HepG2 (cell line): ENCODE results near the gene ZPR1. TPM values are rescaled to one million over a fixed set of nuclear protein-coding genes. Genes with fewer than 3 reads are reported as not detected.
A peak's percentile ranks its signal among the peaks of the same experiment; 100 is the strongest.

Source experiments
- AKNA ChIP-seq: sonication (generic); formaldehyde crosslinking; IDR thresholded peaks from 2 replicates; pipeline ENCODE4 v1.4.0; 2020; ENCODE audit warnings: missing genetic modification reagents, borderline replicate concordance
- ATF7-NPFF ChIP-seq: sonication (generic); formaldehyde crosslinking; IDR thresholded peaks from 2 replicates; pipeline ENCODE4 v1.8.1; 2023; ENCODE audit warnings: mild to moderate bottlenecking, low read depth, missing genetic modification reagents, moderate library complexity
- CHD2 ChIP-seq: IDR thresholded peaks from 2 replicates; pipeline ENCODE4 v1.6.1; 2011; ENCODE audit warnings: low read depth, low read length, improper control_type of control experiment
- SMYD3 ChIP-seq: sonication (generic); formaldehyde crosslinking; IDR thresholded peaks from 2 replicates; pipeline ENCODE4 v1.8.1; 2023; ENCODE audit warnings: mild to moderate bottlenecking, missing genetic modification reagents
- SNRNP70 ChIP-seq: fragments of 200-400 bp; formaldehyde crosslinking; IDR thresholded peaks from 2 replicates; pipeline ENCODE4 v1.6.1; 2017; ENCODE audit warnings: mild to moderate bottlenecking, low read depth, low read length, moderate library complexity
- ZNF343 ChIP-seq: sonication (generic); formaldehyde crosslinking; IDR thresholded peaks from 2 replicates; pipeline ENCODE4 v1.4.0; 2020; ENCODE audit warnings: mild to moderate bottlenecking, missing genetic modification reagents
- ZNF713 ChIP-seq: sonication (generic); formaldehyde crosslinking; IDR thresholded peaks from 2 replicates; pipeline ENCODE4 v1.4.0; 2020; ENCODE audit warnings: mild to moderate bottlenecking, missing genetic modification reagents
- ZSCAN21 ChIP-seq: sonication (generic); formaldehyde crosslinking; IDR thresholded peaks from 2 replicates; pipeline ENCODE4 v1.8.0; 2022; ENCODE audit warnings: mild to moderate bottlenecking, missing genetic modification reagents, moderate library complexity, borderline replicate concordance
- ZSCAN5A ChIP-seq: sonication (generic); formaldehyde crosslinking; IDR thresholded peaks from 2 replicates; pipeline ENCODE4 v1.8.0; 2022; ENCODE audit warnings: mild to moderate bottlenecking, missing genetic modification reagents, borderline replicate concordance
- polyA plus RNA-seq, 8 experiments: library from polyadenylated mRNA; depleted of rRNA in 3 of 8; stranded (reverse) in 7 of 8; unstranded in 1 of 8; fragments of >200 nt; fragmentation: Illumina TruSeq in 4 of 8; extraction: Trizol in 4 of 8; gene quantifications; 2 replicates each; pipeline versions ENCODE4 v1.2.1 to v1.2.3, GENCODE V29; 2011 to 2016; ENCODE audit warnings: low read depth in 4 of 8, missing spikeins in 1 of 8, mixed read lengths in 1 of 8; ENCODE audit not compliant: insufficient read depth in 1 of 8
- total RNA-seq, 5 experiments: library from RNA; depleted of rRNA; stranded (reverse); fragments of >200 nt; fragmentation: Illumina TruSeq; extraction: Trizol; gene quantifications; 2 replicates each; pipeline ENCODE4 v1.2.3, GENCODE V29; 2016; ENCODE audit warnings: low read depth in 1 of 5
- TF ChIP-seq, protein P1 (sequence below): IDR thresholded peaks from 2 replicates; pipeline ENCODE4 v1.6.1; 2012; ENCODE audit warnings: low read length, improper control_type of control experiment
- TF ChIP-seq, protein P2 (sequence below): sonication (generic); formaldehyde crosslinking; IDR thresholded peaks from 2 replicates; pipeline ENCODE4 v1.5.0; 2020; ENCODE audit warnings: missing genetic modification reagents
- TF ChIP-seq, protein P3 (sequence below): sonication (generic); formaldehyde crosslinking; IDR thresholded peaks from 2 replicates; pipeline ENCODE4 v1.4.0; 2020; ENCODE audit warnings: missing genetic modification reagents, mild to moderate bottlenecking, borderline replicate concordance

ZPR1 gene
- total and polyA plus RNA-seq, 2 of the 13 experiments (the other 11 are each of a cell fraction or from before 2014, with no cell fraction given): 40.0 to 79.3 TPM

GRCh38 chr11:116832350-116833290 is 44.8 kb upstream of the ZPR1 start (continued):
- TF ChIP-seq, protein P1, sequence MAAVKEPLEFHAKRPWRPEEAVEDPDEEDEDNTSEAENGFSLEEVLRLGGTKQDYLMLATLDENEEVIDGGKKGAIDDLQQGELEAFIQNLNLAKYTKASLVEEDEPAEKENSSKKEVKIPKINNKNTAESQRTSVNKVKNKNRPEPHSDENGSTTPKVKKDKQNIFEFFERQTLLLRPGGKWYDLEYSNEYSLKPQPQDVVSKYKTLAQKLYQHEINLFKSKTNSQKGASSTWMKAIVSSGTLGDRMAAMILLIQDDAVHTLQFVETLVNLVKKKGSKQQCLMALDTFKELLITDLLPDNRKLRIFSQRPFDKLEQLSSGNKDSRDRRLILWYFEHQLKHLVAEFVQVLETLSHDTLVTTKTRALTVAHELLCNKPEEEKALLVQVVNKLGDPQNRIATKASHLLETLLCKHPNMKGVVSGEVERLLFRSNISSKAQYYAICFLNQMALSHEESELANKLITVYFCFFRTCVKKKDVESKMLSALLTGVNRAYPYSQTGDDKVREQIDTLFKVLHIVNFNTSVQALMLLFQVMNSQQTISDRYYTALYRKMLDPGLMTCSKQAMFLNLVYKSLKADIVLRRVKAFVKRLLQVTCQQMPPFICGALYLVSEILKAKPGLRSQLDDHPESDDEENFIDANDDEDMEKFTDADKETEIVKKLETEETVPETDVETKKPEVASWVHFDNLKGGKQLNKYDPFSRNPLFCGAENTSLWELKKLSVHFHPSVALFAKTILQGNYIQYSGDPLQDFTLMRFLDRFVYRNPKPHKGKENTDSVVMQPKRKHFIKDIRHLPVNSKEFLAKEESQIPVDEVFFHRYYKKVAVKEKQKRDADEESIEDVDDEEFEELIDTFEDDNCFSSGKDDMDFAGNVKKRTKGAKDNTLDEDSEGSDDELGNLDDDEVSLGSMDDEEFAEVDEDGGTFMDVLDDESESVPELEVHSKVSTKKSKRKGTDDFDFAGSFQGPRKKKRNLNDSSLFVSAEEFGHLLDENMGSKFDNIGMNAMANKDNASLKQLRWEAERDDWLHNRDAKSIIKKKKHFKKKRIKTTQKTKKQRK: no peak
- TF ChIP-seq ZSCAN5A (CRISPR knock-in tag): no peak; the same call in 1 of the 2 replicates
- TF ChIP-seq, protein P2, sequence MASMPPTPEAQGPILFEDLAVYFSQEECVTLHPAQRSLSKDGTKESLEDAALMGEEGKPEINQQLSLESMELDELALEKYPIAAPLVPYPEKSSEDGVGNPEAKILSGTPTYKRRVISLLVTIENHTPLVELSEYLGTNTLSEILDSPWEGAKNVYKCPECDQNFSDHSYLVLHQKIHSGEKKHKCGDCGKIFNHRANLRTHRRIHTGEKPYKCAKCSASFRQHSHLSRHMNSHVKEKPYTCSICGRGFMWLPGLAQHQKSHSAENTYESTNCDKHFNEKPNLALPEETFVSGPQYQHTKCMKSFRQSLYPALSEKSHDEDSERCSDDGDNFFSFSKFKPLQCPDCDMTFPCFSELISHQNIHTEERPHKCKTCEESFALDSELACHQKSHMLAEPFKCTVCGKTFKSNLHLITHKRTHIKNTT (CRISPR knock-in tag): 0 out of 2 replicates have a peak, but pooled peaks have one; percentile 56
- TF ChIP-seq SNRNP70: no peak
- TF ChIP-seq CHD2: no peak
- TF ChIP-seq, protein P3, sequence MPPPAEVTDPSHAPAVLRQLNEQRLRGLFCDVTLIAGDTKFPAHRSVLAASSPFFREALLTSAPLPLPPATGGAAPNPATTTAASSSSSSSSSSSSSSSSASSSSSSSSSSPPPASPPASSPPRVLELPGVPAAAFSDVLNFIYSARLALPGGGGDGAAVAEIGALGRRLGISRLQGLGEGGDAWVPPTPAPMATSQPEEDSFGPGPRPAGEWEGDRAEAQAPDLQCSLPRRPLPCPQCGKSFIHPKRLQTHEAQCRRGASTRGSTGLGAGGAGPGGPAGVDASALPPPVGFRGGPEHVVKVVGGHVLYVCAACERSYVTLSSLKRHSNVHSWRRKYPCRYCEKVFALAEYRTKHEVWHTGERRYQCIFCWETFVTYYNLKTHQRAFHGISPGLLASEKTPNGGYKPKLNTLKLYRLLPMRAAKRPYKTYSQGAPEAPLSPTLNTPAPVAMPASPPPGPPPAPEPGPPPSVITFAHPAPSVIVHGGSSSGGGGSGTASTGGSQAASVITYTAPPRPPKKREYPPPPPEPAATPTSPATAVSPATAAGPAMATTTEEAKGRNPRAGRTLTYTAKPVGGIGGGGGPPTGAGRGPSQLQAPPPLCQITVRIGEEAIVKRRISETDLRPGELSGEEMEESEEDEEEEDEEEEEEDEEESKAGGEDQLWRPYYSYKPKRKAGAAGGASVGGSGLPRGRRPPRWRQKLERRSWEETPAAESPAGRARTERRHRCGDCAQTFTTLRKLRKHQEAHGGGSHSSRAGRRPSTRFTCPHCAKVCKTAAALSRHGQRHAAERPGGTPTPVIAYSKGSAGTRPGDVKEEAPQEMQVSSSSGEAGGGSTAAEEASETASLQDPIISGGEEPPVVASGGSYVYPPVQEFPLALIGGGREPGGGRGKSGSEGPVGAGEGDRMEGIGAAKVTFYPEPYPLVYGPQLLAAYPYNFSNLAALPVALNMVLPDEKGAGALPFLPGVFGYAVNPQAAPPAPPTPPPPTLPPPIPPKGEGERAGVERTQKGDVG (CRISPR knock-in tag): peak; percentile 97
- no peak for TF ChIP-seq ZNF713
- TF ChIP-seq ATF7-NPFF (CRISPR knock-in tag): peak; percentile 80; the same call in 1 of the 2 replicates
- TF ChIP-seq AKNA (CRISPR knock-in tag): no peak
- TF ChIP-seq ZNF343 (CRISPR knock-in tag): no peak
- TF ChIP-seq ZSCAN21 (CRISPR knock-in tag): peak; percentile 89; the same call in 1 of the 2 replicates
- TF ChIP-seq SMYD3: no peak
